ENCODE measurements around the gene STK16. TPM values are rescaled to one million over a fixed set of nuclear protein-coding genes. Genes with fewer than 3 reads are reported as not detected.

Gene STK16
- total and polyA plus RNA-seq, 12 donors, result 12.9 to 26.7 (median 19.7) TPM

GRCh38 chr2:219252570-219252899 is 7.3 kb downstream of the STK16 start:
- H3K27ac ChIP-seq, result peak overlapping the region in 9 of 10 donors; percentile 6 to 99 (median 84)
- peaks cover 0 to 35% (median 7%) of the 10 kb centered on the region in 9 donors for H3K36me3 ChIP-seq
- H3K4me1 ChIP-seq, result peaks cover 27 to 73% (median 56%) of the 10 kb centered on the region in 9 donors
- H3K9me3 ChIP-seq, result no peaks in the 10 kb centered on the region
- ATAC-seq, result peak in 3 of 8 donors; percentile 1 to 2 (median 1)
- DNase-seq, result no peak
- no peak for TF ChIP-seq CTCF (IDR thresholded peaks at IDR 0.05)
- H3K4me3 ChIP-seq, result peak overlapping the region in 9 of 10 donors; percentile 54 to 95 (median 82)
- intact Hi-C loops (cut with DNase I), result loop anchor here in 2 of 10 donors (2.0 kb wide), 2 partner anchors 26 to 42 kb away; partner anchors contain the start of gene DNAJB2 (in 2 of the 2)
- WGBS, 2 donors, result 14 to 18% methylated on average over 9 of the region's 9 CpGs
- peaks cover 0 to 22% (median 0%) of the 10 kb centered on the region in 7 donors for H3K27me3 ChIP-seq

GRCh38 chr2:219252900-219253752 is 7.8 kb downstream of the STK16 start, which contains the start of gene TUBA4B:
TUBA4B (plus strand) TSS chr2:219253243; CDS start chr2:219253408, 165 bp downstream.
- TF ChIP-seq CTCF (IDR thresholded peaks at IDR 0.05), result no peak
- Histone ChIP-seq H3K9me3 (no peaks in the 10 kb centered on the region), H3K27me3 (peaks cover 0 to 28% (median 3%) of the 10 kb centered on the region in 7 donors), H3K27ac (peak within 1 kb of the TSS in 9 of 10 donors; percentile 6 to 99 (median 84)), H3K4me3 (peak within 1 kb of the TSS; percentile 54 to 95 (median 76)), H3K4me1 (peaks cover 27 to 67% (median 55%) of the 10 kb centered on the region in 9 donors), H3K36me3 (peaks cover 0 to 29% (median 7%) of the 10 kb centered on the region in 9 donors)
- intact Hi-C loops (cut with DNase I), result loop anchor here in 2 of 10 donors (2.0 kb wide), 2 partner anchors 26 to 42 kb away; partner anchors contain the start of gene DNAJB2 (in 2 of the 2)
- ATAC-seq (peak; percentile 25 to 70 (median 46)), DNase-seq (peak in 1 of 2 donors; percentile 44)
- 2 to 3% methylated on average over 49 of the region's 49 CpGs for WGBS, 2 donors

- DNase-seq (peak; percentile 83 to 86), ATAC-seq (peak; percentile 90 to 95 (median 94))
- intact Hi-C loops (cut with DNase I), result loop anchor here in 2 of 10 donors (2.0 kb wide), 2 partner anchors 25 to 41 kb away; partner anchors contain the start of gene DNAJB2 (in 2 of the 2)
- Histone ChIP-seq H3K27me3 (peaks cover 0 to 35% (median 5%) of the 10 kb centered on the region in 7 donors), H3K27ac (peak within 1 kb of the TSS in 9 of 10 donors; percentile 6 to 99 (median 84)), H3K36me3 (peaks cover 0 to 21% (median 7%) of the 10 kb centered on the region in 9 donors), H3K9me3 (no peaks in the 10 kb centered on the region), H3K4me3 (peak within 1 kb of the TSS; percentile 54 to 95 (median 76)), H3K4me1 (peaks cover 25 to 58% (median 48%) of the 10 kb centered on the region in 9 donors)
- 0 to 1% methylated on average over 72 to 76 of the region's 76 CpGs for WGBS, 2 donors
- peak in 2 of 9 donors; percentile 12 to 25 for TF ChIP-seq CTCF (IDR thresholded peaks at IDR 0.05)
Observed at GRCh38 chr2:219253753-219254589, 8.7 kb downstream of the STK16 start, which contains the start of gene TUBA4A. TUBA4A (minus strand) TSS chr2:219253918; CDS start chr2:219253858, 60 bp downstream.

All from heart right ventricle (tissue), 16 donors.